ENCODE results near the gene RNF7.
"Not testable (repeated sequence)": the region's sequence is repeated elsewhere in the genome, so short reads cannot be mapped to it uniquely, and the experiment has no call there.

RNF7 gene

DNA sequence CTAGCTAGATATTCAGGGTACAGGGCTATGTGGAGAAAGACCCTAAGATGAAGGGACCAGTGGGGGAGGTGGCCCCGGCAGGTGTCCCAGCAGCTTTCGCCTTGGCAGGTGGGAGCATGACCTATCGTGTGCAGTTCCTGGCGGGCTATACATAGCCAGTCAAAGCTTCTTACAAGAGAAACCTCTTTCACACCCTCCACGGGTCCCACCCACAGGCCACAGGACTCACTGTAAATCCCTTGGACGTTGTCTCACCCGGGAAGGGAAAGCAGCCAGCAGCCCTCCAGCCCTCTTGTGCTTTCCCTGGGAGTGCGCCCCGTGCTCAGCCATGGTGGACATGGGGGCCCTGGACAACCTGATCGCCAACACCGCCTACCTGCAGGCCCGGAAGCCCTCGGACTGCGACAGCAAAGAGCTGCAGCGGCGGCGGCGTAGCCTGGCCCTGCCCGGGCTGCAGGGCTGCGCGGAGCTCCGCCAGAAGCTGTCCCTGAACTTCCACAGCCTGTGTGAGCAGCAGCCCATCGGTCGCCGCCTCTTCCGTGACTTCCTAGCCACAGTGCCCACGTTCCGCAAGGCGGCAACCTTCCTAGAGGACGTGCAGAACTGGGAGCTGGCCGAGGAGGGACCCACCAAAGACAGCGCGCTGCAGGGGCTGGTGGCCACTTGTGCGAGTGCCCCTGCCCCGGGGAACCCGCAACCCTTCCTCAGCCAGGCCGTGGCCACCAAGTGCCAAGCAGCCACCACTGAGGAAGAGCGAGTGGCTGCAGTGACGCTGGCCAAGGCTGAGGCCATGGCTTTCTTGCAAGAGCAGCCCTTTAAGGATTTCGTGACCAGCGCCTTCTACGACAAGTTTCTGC, 40.1 kb downstream of the RNF7 start:
- in situ Hi-C loops (cut with MboI; ENCODE audit: low sequenced_read_pairs): no loop called here

DNA sequence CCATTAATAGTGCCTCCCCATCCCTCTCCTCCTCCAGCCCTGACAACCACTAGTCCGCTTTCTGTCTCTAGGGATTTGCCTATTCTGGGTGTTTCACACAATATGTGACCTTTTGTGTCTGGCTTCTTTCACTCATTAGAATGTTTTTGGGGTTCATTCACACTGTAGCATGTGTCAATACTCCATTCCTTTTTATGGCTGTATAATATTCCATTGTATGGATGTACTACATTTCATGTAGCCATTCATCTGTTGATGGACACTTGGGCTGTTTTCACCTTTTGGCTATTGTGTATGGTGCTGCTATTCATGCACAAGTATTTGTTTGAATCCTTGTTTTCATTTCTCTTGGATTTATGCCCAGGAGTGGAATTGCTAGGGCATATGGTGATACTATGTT, 41.6 kb downstream of the RNF7 start:
- in situ Hi-C loops (cut with MboI; ENCODE audit: low sequenced_read_pairs): no loop called here

DNA sequence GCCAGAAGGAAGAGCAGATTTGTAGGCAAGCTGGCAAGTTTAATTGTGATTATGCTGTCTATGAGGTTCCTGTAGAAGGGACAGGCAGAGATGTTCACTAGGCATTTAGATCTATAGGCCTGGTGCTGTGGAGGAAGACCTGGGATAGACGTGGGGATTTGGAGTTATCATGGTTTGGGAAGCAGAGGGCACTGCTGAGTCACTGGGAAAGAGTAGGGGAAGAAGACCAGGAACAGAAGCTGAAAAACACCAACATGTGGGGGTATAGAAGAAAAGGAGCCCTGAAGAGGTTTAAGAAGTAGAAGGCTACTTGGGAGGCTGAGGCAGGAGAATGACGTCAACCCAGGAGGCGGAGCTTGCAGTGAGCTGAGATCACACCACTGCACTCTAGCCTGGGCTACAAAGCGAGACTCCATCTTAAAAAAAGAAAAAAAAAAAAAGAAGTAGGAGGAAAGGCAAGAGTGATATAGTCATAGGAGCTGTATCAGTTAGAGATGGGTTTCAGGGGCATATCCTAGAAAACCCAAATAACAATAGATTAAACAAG, 44.4 kb downstream of the RNF7 start:
- in situ Hi-C loops (cut with MboI; ENCODE audit: low sequenced_read_pairs): no loop called here

DNA sequence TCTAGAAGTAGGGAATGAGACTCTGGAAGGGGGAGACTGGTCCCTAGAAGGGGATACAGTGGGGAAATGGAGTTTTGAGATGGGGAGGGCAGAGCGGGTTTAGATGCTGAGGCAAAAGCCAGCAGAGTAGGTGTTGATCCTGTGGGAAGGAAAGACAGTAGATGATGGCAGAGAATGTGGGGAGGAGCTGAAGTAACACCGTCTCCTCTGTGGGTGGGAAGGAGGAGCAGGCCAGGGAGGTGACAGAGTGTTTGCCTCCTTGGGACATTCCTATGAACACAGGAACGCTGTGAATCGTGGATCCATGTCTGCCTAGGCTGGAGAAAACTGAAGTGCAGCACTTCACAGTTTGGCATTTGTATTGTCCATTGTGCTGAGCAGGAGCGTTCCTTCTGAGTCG, 45.5 kb downstream of the RNF7 start:
- in situ Hi-C loops (cut with MboI; ENCODE audit: low sequenced_read_pairs): no loop called here

DNA sequence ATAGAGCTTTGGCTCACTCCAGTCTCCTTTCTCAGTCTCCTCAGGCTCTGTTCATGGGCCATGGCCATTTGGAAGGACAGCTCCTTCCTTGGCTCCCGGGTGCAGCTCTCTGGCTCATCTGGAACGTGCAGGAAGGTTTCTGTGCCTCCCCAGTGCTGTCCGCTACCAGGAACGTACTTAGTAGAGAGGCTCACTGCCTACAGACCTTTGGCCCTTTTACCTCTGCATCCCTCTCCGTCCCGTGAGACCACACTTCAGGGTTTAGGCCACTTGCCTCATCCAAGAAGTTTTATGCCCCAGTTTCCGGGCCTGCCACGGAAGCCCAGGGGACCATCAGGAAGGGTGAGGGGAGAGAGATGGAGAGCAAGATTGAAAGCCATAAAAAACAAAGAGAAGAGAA, 46.0 kb downstream of the RNF7 start:
- in situ Hi-C loops (cut with MboI; ENCODE audit: low sequenced_read_pairs): no loop called here

DNA sequence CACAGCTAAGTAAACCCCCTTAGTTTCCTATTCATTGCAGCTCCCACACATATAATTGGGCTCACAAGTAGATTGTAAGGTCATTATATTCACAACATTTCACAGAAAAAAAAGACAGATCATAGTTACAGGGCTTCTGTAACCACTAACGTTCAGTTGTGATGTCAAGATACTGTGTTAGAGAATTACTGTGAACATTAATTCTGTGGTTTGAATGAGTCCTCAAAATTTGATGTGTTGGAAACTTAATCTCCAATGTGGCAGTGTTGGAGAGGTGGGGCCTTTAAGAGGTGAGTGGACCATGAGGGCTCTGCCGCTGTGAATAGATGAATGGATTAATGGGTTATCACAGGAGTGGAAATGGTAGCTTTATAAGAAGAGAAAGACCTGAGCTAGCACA, 46.4 kb downstream of the RNF7 start:
- in situ Hi-C loops (cut with MboI; ENCODE audit: low sequenced_read_pairs): no loop called here

DNA sequence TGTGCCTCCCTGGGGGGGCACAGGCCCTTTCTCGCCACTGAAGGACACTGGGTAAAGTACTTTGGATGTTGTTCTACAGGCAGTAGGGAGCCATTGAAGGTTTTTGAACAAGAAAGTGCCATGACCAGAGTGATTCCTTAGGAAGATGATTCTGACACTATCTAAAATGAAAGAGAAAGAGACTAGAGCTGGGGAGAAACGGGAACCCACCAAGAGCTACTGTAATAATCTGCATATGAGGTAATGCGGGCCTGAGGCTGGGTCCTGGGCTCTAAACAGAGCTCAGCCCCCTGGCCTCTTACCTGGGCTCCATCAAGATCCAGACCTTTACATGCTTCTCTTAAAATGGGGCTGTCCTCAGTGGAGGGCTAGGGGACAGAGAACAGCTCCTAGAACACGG, 50.1 kb downstream of the RNF7 start:
- in situ Hi-C loops (cut with MboI; ENCODE audit: low sequenced_read_pairs): no loop called here

DNA sequence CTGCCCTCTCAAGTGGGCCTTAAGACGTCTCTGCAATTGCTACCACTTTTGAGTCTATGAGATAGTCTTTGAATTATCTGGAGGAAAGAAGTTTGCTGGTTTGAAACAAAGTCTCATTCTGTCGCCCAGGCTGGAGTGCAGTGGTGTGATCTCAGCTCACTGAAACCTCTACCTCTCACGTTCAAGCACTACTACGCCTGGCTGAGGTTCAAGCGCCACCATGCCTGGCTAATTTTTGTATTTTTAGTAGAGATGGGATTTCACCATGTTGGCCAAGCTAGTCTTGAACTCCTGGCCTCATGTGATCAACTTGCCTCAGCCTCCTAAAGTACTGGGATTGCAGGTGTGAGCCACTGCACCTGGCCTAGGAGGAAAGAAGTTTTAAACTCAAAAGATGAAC, 50.7 kb downstream of the RNF7 start:
- in situ Hi-C loops (cut with MboI; ENCODE audit: low sequenced_read_pairs): not testable (repeated sequence)

DNA sequence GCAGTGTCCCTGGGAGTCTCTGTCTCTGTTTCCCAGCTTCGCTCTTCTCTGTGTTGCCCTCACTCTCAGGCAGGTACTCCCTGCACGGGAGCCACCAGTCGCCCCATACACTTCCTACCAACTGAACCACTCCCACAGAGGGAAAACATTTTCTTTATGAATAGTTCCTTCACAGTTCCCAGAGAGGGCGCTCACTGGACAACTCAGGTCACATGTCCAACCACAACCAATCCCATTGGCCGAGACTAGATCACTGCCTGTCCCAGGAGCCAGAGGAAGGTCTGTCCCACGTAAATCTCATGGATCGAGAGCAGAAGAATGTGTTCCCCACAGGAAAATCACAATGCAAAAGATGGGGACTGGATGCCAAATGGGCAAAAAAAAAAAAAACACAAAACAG, 51.2 kb downstream of the RNF7 start:
- in situ Hi-C loops (cut with MboI; ENCODE audit: low sequenced_read_pairs): no loop called here

DNA sequence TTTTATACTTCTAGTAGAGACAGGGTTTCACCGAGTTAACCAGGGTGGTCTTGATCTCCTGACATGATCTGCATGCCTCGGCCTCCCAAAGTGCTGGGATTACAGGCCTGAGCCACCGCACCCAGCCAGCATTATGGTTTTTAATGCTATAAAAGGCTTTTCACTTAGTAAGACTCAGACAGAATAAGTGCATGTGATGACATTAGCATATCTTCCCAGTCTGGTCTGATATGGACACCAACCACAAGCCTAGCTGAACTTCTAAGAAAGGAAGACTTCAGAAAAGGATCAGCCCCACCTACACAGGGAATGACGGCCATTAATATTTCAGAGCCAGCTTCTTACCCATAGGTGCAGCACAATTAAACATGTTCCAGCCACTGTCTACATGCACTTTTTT, 52.1 kb downstream of the RNF7 start:
- in situ Hi-C loops (cut with MboI; ENCODE audit: low sequenced_read_pairs): no loop called here

DNA sequence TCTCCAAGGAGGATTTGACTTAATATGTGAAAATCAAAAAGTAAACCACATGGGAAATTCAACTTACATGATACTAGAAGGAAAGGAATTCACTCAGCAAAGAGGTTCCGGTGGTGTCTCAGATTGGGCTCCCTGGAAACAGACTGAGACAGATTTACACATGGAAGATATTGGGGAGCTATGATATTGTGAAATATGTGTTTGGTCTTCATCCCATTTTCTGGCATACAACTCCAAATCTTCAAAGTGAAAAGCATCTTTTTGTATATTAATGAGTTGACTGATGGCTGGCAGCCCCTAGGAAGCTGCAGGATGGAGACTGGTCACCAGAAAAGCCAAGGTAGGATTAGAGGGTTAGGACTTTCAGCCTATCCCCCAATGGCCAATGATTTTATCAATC, 54.4 kb downstream of the RNF7 start:
- in situ Hi-C loops (cut with MboI; ENCODE audit: low sequenced_read_pairs): no loop called here

DNA sequence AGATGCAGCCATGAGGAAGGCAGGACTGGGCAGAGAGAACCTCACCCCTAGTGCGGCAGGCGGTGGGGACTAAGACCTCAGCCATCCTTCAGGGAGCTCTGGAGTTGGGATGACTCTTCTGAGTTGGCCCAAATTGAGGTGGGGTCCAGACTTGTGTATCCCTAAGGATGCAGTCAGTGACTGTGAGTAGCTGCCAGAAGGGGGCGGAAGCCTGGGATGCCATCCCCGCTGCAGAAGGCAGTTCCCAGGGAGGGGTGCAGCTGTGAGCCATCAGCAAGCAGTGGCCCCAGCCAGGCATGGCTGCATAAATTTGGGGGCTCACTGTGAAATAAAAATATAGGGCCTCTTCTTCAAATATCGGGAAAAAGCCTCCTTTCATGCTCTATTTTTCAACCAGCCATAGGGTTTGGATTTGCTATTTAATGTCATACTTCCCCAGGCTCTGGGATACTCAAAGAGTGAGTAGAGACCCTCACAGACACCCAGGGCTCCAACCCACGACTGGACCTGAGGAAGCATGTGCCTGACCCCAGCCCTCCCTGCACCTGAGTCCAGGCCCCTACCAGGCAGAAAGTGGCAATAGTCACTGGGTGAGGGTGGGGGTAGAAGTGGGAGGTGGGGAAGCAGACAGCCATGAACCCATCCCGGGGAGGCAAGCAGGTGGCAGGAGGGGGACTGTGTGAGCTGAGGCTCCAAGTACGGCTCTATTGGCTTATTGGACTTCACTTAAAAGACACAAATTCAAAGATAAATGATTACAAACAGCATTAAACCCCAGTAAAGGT, 55.6 kb downstream of the RNF7 start:
- in situ Hi-C loops (cut with MboI; ENCODE audit: low sequenced_read_pairs): no loop called here

DNA sequence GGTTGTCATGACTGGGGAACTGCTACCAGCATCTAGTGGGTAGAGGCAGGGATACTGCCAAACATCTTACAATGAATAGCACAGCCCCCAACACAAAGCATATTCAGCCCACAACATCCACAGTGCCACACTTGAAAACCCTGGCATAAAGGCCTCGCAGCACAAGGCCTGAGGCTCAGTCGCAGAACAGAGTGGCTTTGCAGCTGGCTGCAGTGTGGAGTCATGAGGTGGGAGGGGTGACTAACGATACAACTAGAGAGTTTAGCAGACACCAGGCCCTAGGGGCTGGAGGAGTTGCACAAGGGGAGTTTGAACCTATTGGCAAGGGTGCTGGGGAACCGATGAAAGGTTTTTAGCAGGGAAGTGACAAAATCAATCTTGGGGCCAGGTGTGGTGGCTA, 57.2 kb downstream of the RNF7 start:
- in situ Hi-C loops (cut with MboI; ENCODE audit: low sequenced_read_pairs): no loop called here

DNA sequence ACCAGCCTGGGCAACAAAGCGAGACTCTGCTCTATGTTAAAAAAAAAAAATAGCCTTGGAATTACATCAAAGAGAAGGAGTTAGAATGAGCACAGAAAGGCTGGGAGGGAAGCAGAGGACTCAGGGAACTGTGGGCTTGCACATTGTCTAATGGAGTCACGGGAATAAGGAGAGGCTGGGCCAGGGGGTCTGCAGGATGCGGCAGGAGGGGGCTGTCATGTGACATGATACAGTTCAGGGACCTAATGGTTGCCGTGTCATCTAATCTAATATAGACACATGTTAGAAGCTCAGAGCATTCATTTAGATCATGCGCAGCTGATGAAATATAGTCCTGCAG, 57.6 kb downstream of the RNF7 start:
- in situ Hi-C loops (cut with MboI; ENCODE audit: low sequenced_read_pairs): no loop called here

DNA sequence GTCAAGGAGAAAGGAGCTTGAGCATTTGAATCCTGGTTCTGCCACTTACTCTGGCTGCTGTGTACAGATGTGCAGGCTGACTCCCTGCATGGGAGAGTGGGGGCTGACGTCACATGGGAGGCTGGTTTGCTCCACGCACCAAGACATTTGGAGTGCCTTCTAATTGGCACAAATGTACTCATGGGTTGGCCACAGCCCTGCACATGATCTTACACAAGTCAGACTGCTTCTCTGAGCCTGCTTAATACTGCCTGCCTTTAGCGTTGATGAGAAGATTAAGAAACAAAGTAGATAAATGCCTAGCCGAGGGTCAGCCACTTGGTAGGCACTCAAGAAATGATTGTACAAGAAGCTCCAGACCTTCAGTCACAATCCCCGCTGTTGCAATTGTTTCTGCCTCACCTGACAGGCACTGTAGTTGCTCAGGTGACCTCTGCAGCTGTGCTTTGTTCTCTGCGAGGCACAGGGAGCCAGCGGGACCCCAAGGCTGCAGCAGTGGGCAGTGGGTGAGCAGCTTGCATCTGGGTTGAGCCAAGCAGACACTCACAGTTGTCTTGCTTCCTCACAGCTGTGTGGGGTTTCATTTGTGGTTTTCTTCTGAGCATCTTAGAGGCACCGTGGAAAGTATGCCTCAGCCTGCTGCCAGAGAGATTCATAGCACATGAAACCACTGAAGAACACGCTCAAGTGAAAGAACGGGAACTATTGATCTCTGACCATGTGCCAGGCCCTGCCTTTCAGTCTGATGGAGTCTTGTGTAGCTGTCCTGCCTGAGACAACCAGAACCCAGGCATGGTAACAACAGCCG, 58.2 kb downstream of the RNF7 start:
- in situ Hi-C loops (cut with MboI; ENCODE audit: low sequenced_read_pairs): no loop called here
